Activated T-cell treated with anti-CD3 and anti-CD28 coated beads, Interleukin-2, amount 50 U/mL, for 24 hours (primary cell): ENCODE measurements around the gene ZNF407.
"Not testable (repeated sequence)": the region's sequence is repeated elsewhere in the genome, so short reads cannot be mapped to it uniquely, and the experiment has no call there.

ENCODE experiments used
- DNase-seq: peaks from one replicate; pipeline ENCODE4 v3.0.0-alpha.2; 2020
- H3K27ac Mint-ChIP-seq: 2 replicates; pipeline ENCODE4 v1.8.0; 2020; ENCODE audit warnings: mild to moderate bottlenecking, mixed read lengths
- H3K27me3 Mint-ChIP-seq: 2 replicates; pipeline ENCODE4 v1.8.0; 2020; ENCODE audit warnings: mixed read lengths
- H3K36me3 Mint-ChIP-seq: 2 replicates; pipeline ENCODE4 v1.8.0; 2020; ENCODE audit warnings: low read depth, mixed read lengths
- H3K4me1 Mint-ChIP-seq: 2 replicates; pipeline ENCODE4 v1.8.0; 2020; ENCODE audit warnings: low read depth, mixed read lengths
- H3K4me3 Mint-ChIP-seq: 2 replicates; pipeline ENCODE4 v1.8.0; 2020; ENCODE audit warnings: mild to moderate bottlenecking, moderate library complexity, mixed read lengths
- H3K9me3 Mint-ChIP-seq: 2 replicates; pipeline ENCODE4 v1.8.0; 2020; ENCODE audit warnings: mixed read lengths

Gene ZNF407

DNA sequence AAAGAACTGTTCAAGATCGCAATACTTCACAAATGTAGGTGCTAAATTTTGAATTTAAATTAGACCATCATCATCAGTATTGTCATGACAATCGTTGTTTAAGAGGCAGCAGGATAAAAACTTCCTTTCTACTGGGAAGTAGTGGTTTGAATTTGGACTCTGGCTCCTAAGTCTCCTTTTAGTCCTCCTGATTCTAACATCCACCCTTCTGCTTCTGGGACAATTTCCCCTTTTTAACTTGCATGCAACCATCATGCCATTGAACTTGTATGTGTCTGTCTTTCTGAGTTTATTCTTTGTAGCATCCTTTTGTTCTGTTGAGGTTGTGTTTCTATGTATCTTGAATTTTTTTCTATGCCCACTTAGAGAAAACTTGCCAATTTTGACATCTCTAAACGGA, 361.5 kb downstream of the ZNF407 start:
- no peaks in the 10 kb centered on the region for H3K9me3 Mint-ChIP-seq
- no peak for DNase-seq
- H3K4me1 Mint-ChIP-seq, result no peaks in the 10 kb centered on the region
- H3K27ac Mint-ChIP-seq, result no peak overlapping the region
- peaks cover 6% of the 10 kb centered on the region for H3K36me3 Mint-ChIP-seq
- no peaks in the 10 kb centered on the region for H3K27me3 Mint-ChIP-seq
- no peak overlapping the region for H3K4me3 Mint-ChIP-seq

DNA sequence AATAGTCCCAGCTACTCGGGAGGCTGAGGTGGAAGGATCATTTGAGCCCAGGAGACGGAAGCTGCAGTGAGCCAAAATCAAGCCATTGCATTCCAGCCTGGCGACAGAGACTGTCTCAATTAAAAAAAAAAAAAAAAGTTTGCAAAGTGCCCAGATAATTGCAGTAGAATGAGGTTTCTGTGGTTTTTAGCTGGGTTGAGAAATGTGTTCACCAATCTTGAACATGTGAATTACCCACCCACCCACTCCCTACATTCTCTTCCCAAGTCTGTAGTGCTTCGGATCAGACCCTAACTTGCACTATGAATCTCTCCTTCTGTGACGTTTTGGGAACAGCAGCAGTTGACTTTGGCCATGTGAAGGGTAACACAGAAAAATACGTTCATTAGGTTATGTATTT, 363.9 kb downstream of the ZNF407 start:
- no peaks in the 10 kb centered on the region for H3K4me1 Mint-ChIP-seq
- H3K36me3 Mint-ChIP-seq, result peaks cover 21% of the 10 kb centered on the region
- H3K27ac Mint-ChIP-seq, result no peak overlapping the region
- no peak overlapping the region for H3K4me3 Mint-ChIP-seq
- peaks cover 1% of the 10 kb centered on the region for H3K9me3 Mint-ChIP-seq
- no peak for DNase-seq
- no peaks in the 10 kb centered on the region for H3K27me3 Mint-ChIP-seq

DNA sequence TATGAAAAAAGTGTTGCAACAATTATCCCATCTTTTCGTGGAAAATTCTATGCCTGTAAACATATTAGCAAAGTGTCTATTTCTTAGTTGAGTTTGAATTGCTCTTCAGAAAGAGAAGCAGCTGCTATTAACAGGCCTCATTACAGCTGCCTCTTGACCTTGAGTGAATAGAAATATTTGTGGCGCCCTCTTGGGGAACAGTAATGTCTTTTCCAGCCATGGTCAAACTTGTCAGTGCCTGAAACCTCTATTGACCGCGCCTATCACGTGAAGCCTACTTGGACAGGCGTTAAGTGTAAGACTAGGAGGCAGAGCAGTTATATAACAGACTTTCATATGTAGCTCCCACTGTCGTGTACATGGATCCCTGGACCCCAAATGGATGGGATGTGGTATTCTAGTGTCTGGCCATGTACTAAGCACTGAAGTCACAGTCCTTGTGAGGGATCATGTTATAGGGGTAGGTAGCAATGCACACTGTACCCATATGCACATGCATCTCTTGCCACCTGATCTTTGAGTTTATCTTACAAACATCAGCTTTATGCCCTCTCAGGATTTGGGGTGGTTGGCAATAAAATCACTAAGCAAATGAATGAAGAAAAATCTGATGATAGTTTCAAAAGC, 366.3 kb downstream of the ZNF407 start:
- Mint-ChIP-seq H3K9me3 (peaks cover 1% of the 10 kb centered on the region), H3K36me3 (peaks cover 22% of the 10 kb centered on the region), H3K27me3 (no peaks in the 10 kb centered on the region), H3K4me1 (no peaks in the 10 kb centered on the region), H3K27ac (no peak overlapping the region), H3K4me3 (no peak overlapping the region)
- DNase-seq, result no peak

DNA sequence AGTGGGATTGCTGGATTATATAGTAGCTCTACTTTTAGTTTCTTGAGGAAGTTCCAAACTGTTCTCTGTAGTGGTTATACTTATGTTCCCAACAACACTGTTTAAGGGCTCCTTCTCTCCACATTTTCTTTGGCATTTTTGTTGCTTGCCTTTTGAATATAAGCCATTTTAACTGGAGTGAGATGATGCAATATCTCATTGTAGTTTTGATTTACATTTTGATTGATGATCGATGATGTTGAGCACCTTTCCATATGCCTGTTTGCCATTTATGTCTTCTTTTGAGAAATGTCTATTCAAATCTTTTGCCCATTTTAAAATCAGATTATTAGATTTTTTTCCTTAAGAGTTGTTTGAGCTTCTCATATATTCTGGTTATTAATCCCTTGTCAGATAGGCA, 368.0 kb downstream of the ZNF407 start:
- H3K27ac Mint-ChIP-seq, result no peak overlapping the region
- H3K27me3 Mint-ChIP-seq, result no peaks in the 10 kb centered on the region
- DNase-seq, result no peak
- no peaks in the 10 kb centered on the region for H3K4me1 Mint-ChIP-seq
- peaks cover 27% of the 10 kb centered on the region for H3K36me3 Mint-ChIP-seq
- H3K4me3 Mint-ChIP-seq, result no peak overlapping the region
- peaks cover 1% of the 10 kb centered on the region for H3K9me3 Mint-ChIP-seq

DNA sequence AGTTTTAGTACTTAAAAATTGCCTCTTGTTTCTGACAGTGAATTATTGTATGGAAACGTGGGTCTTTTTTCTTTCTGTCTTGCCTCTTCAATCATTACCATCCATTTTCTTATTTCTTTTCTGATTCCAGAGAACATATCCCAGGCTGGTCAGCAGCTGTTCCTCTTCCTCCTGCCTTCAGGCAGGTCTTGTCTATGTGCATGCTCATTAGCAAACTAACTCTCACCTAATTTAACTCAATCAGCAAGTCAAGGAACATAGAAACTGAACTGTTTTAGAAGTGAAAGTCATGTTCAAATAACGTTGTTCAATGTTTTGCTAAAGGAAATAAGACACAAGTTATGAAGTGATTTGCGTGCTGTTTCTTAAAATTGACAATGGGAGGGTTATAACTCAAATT, 369.8 kb downstream of the ZNF407 start:
- peaks cover 25% of the 10 kb centered on the region for H3K36me3 Mint-ChIP-seq
- H3K4me3 Mint-ChIP-seq, result no peak overlapping the region
- H3K4me1 Mint-ChIP-seq, result no peaks in the 10 kb centered on the region
- no peak for DNase-seq
- no peak overlapping the region for H3K27ac Mint-ChIP-seq
- no peaks in the 10 kb centered on the region for H3K27me3 Mint-ChIP-seq
- peaks cover 1% of the 10 kb centered on the region for H3K9me3 Mint-ChIP-seq

DNA sequence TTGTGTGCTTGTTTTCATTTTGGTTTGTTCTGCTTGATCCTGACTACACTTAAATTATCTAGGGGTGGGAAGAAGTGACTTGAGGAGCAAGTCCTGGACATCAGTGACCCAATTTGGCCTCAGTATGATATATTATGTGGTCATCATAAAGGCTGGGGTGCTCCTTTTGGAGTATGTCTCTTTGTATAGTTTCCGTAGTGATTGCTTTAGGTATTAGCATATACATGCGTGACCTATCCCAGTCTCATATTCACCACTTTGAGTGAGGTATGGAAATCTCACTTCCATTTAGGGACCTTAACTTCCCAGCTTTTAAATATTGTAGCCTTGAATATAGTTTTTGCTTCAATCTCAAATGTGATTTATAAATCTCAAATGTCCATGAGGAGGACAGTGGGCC, 370.3 kb downstream of the ZNF407 start:
- H3K36me3 Mint-ChIP-seq, result peaks cover 21% of the 10 kb centered on the region
- no peak overlapping the region for H3K27ac Mint-ChIP-seq
- peaks cover 1% of the 10 kb centered on the region for H3K9me3 Mint-ChIP-seq
- H3K27me3 Mint-ChIP-seq, result no peaks in the 10 kb centered on the region
- H3K4me1 Mint-ChIP-seq, result no peaks in the 10 kb centered on the region
- DNase-seq, result no peak
- no peak overlapping the region for H3K4me3 Mint-ChIP-seq

DNA sequence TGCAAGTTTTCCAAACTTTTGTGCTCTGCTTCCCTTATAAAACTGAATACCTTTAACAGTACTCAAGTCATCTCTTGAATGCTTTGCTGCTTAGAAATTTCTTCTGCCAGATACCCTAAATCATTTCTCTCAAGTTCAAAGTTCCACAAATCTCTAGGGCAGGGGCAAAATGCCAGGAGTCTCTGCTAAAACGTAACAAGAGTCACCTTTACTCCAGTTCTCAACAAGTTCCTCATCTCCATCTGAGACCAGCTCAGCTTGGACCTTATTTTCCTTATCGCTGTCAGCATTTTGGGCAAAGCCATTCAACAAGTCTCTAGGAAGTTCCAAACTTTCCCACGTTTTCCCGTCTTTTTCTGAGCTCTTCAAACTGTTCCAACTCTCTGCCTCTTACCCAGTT, 373.7 kb downstream of the ZNF407 start:
- not testable (repeated sequence) for H3K4me3 Mint-ChIP-seq, H3K36me3 Mint-ChIP-seq, H3K27me3 Mint-ChIP-seq, H3K27ac Mint-ChIP-seq, H3K9me3 Mint-ChIP-seq, DNase-seq, H3K4me1 Mint-ChIP-seq

DNA sequence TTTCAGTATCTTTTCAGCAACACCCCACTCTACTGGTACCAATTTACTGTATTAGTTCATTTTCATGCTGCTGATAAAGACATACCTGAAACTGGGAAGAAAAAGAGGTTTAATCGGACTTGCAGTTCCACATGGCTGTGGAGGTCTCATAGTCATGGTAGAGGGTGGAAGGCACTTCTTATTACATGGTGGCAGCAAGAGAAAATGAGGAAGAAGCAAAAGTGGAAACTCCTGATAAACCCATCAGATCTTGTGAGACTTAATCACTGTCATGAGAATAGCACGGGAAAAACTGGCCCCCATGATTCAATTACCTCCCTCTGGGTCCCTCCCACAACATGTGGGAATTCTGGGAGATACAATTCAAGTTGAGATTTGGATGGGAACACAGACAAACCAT, 374.1 kb downstream of the ZNF407 start:
- not testable (repeated sequence) for DNase-seq, H3K4me1 Mint-ChIP-seq, H3K27ac Mint-ChIP-seq, H3K36me3 Mint-ChIP-seq, H3K27me3 Mint-ChIP-seq, H3K4me3 Mint-ChIP-seq, H3K9me3 Mint-ChIP-seq

DNA sequence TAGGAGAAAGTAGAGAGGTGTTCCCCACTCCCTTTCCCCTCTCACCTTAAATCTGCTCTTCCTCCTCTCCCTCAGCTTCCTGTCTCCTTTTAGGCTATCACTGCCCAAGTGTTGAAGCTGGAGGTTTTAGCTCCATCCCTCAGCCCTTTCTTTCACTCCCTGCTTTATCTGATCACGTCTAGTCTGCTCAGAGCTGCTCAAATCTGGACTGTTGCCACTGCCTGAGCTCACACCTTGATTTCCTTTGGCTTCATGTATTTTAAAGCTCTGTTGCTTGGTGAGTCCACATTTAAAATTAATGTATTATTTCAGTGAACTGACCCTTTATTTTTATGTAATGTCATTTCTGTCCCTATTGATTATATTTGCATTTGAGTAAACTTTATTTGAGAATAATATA, 374.7 kb downstream of the ZNF407 start:
- no peaks in the 10 kb centered on the region for H3K27me3 Mint-ChIP-seq
- no peak for DNase-seq
- no peaks in the 10 kb centered on the region for H3K4me1 Mint-ChIP-seq
- no peaks in the 10 kb centered on the region for H3K9me3 Mint-ChIP-seq
- H3K36me3 Mint-ChIP-seq, result peaks cover 9% of the 10 kb centered on the region
- H3K27ac Mint-ChIP-seq, result no peak overlapping the region
- no peak overlapping the region for H3K4me3 Mint-ChIP-seq

DNA sequence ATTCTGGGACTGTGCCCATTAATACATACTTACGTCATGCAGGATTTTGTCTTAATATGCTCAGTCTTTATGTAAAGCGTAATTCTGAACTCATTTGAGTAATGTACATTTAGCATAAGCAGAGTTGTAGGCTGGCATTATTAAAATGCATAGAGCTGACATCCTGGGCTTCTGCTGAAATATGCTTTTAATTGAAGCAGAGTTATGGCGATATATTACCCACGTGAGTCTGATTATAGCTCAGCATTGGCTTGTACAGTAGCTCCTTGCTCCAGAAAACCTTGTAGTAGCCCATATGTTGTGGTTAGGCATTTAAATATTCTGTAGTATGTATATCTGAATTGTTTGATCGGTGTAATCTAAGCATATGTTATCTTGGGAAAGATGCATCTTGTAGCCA, 377.3 kb downstream of the ZNF407 start:
- H3K9me3 Mint-ChIP-seq, result no peaks in the 10 kb centered on the region
- no peak overlapping the region for H3K4me3 Mint-ChIP-seq
- no peak overlapping the region for H3K27ac Mint-ChIP-seq
- no peaks in the 10 kb centered on the region for H3K27me3 Mint-ChIP-seq
- peaks cover 8% of the 10 kb centered on the region for H3K36me3 Mint-ChIP-seq
- no peaks in the 10 kb centered on the region for H3K4me1 Mint-ChIP-seq
- no peak for DNase-seq

DNA sequence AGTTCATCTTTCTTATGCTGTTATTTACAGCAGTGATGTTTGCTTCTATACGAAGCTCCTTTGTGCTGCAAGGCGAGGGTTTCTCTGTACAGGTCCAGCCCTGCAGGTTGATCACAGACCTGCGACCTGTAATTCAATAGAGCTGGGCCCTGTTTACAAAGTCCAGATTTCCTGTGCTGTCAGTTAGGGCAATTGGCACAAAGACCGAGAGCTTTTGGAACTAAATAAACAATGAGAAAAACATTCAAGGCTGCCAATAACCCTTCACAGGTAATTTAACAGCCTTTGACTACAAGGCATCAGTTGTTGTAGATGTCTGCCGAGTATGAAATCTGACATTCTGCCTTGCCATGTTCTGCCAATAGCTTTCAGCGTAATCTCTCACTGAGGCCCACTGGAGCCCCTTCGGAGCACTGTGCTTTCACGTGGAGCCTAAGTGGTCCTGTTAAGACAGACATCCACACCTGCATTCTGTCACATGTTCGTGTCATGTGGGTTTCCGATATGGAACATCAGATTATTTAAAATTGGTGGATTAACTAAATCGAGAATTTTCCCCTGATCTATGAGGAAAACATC, 378.8 kb downstream of the ZNF407 start:
- Mint-ChIP-seq H3K4me3 (no peak overlapping the region), H3K4me1 (no peaks in the 10 kb centered on the region), H3K27me3 (no peaks in the 10 kb centered on the region), H3K9me3 (no peaks in the 10 kb centered on the region), H3K36me3 (peaks cover 17% of the 10 kb centered on the region), H3K27ac (no peak overlapping the region)
- DNase-seq, result no peak

DNA sequence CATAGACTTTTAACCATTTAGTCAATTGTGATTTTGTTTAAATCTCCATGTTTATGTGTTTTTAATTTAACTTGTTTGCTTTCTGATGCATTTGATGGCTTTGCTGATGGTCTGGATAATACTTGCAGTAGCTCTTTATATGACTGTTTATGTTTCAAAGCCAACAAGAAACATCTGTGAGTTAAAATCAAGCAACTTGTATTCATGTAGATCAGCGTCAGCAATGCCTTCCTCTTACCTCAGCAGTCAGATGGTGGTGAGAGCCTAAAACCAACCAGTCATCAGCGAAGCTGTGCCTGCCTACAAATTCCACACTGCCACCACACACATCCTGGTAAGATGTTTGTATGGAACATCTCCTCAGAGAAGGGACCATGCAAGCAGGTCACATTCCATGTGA, 379.4 kb downstream of the ZNF407 start:
- H3K9me3 Mint-ChIP-seq, result no peaks in the 10 kb centered on the region
- no peak overlapping the region for H3K4me3 Mint-ChIP-seq
- H3K27me3 Mint-ChIP-seq, result no peaks in the 10 kb centered on the region
- H3K36me3 Mint-ChIP-seq, result peaks cover 18% of the 10 kb centered on the region
- no peaks in the 10 kb centered on the region for H3K4me1 Mint-ChIP-seq
- no peak overlapping the region for H3K27ac Mint-ChIP-seq
- DNase-seq, result no peak

DNA sequence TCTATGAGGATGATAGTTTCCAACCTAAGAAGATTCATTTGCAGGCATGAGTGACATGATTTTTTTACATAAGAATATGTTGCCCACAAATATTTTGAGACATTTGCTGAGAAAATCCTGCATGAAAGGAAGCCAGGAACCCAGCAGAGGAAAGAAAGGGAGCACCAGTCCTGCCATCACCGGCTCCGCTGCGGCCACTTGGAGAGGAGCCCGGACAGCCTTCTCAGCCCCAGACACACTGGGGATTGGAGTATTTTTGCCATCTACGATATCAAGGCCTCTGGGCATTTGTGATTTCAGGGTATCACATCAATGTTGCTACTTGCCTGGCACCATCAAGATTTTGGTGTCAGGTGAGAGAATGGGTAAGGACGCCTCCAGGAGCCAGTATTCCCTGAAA, 383.0 kb downstream of the ZNF407 start:
- Mint-ChIP-seq H3K4me1 (no peaks in the 10 kb centered on the region), H3K9me3 (no peaks in the 10 kb centered on the region), H3K4me3 (no peak overlapping the region), H3K27me3 (no peaks in the 10 kb centered on the region), H3K27ac (no peak overlapping the region), H3K36me3 (peaks cover 21% of the 10 kb centered on the region)
- no peak for DNase-seq

DNA sequence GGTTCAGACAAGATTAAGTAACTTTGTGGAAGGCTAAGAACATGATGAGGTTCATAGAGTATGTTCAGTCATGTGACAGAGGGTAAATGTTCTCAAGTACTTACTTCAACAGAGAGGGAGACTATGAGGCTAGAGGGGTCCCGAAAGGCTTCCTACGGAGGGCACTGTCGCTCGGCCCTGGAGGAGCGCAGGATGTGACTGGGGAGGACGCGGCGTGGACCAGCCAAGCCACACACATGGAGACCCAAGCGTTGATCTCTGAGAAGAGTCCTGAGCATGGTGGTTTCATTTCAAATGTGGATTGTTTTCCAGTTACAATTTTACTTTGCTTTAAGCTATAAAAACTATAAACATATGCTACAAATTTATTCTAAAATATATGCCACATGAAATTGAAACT, 383.8 kb downstream of the ZNF407 start:
- no peak for DNase-seq
- Mint-ChIP-seq H3K27ac (no peak overlapping the region), H3K4me1 (no peaks in the 10 kb centered on the region), H3K4me3 (no peak overlapping the region), H3K27me3 (no peaks in the 10 kb centered on the region), H3K36me3 (peaks cover 21% of the 10 kb centered on the region), H3K9me3 (no peaks in the 10 kb centered on the region)

DNA sequence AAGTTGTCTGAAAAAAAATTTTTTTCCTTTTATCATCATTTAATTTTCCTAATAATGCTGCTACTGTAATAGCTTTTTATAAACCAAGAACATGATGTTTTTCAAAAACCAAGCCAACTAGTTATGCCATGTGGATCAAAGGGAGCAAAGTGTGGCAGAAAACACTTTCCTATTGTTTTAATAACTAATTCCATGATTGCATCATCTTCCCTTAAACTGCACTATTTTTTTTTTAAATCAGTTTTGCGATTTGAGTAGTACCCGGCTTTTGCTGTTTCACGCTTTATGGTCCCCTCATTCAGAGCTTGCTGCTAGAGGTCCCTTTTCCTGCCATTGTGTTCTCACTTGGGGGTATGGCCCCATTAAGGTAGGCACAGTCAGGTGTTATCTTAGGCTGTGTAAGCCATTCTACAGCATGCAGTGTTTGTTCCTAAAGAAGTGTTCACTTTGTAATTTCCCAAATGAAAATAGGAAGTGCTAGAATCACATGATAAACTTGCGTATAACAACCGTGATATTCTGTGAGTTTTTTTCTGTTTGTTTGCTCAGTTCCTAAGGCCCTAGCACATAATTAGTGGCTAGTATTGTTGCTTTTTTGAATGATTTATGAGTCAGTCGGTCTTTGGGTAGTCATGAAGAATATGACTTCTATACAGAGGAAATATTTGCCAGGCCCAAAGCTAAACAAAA, 385.4 kb downstream of the ZNF407 start:
- Mint-ChIP-seq H3K4me1 (no peaks in the 10 kb centered on the region), H3K9me3 (no peaks in the 10 kb centered on the region), H3K27me3 (no peaks in the 10 kb centered on the region), H3K4me3 (no peak overlapping the region), H3K36me3 (peaks cover 16% of the 10 kb centered on the region), H3K27ac (no peak overlapping the region)
- DNase-seq, result no peak
